Thoracic aorta (tissue), 2 donors: ENCODE results near the gene CNTLN. TPM values are rescaled to one million over a fixed set of nuclear protein-coding genes. Genes with fewer than 3 reads are reported as not detected.
"Not testable (repeated sequence)": the region's sequence is repeated elsewhere in the genome, so short reads cannot be mapped to it uniquely, and the experiment has no call there.

Experiments
- ATAC-seq: fragments of 150-250 bp; one replicate; pipeline ENCODE4 v1.8.0; 2017; ENCODE audit warnings: low read depth; ENCODE audit not compliant: insufficient number of reproducible peaks, low FRiP score
- DNase-seq: peaks from one replicate; pipeline ENCODE4 v3.0.0-alpha.2; 2020; ENCODE audit warnings: low spot score
- H3K27ac ChIP-seq, 2 donors: fragments of 200-600 bp; sonication (generic); 1 replicate in 1 of 2; 2 replicates in 1 of 2; pipeline ENCODE4 v1.5.1; 2016; ENCODE audit warnings: mild to moderate bottlenecking in 2 of 2, moderate library complexity in 2 of 2
- H3K27me3 ChIP-seq: fragments of 200-600 bp; sonication (generic); replicated peaks from 2 replicates; pipeline ENCODE4 v1.6.0; 2016; ENCODE audit warnings: mild to moderate bottlenecking; ENCODE audit not compliant: insufficient read depth
- H3K36me3 ChIP-seq: fragments of 200-600 bp; sonication (generic); one replicate; pipeline ENCODE4 v1.5.1; 2016
- H3K4me1 ChIP-seq, 2 donors: fragments of 200-600 bp; sonication (generic); 1 replicate in 1 of 2; 2 replicates in 1 of 2; pipeline versions ENCODE4 v1.5.1 to v1.6.0; 2016; ENCODE audit warnings: low read depth in 2 of 2, mild to moderate bottlenecking in 1 of 2; ENCODE audit not compliant: control insufficient read depth in 1 of 2
- H3K4me3 ChIP-seq: fragments of 200-600 bp; sonication (generic); 2 replicates; pipeline ENCODE4 v1.5.1; 2016; ENCODE audit warnings: mild to moderate bottlenecking
- H3K9me3 ChIP-seq: fragments of 200-600 bp; sonication (generic); 2 replicates; pipeline ENCODE4 v1.5.1; 2016
- CTCF ChIP-seq: fragments of 200-600 bp; sonication (generic); IDR thresholded peaks from one replicate; pipeline ENCODE4 v1.5.1; 2019; ENCODE audit warnings: antibody characterized with exemption
- total RNA-seq, 2 donors: library from RNA; depleted of rRNA; stranded (reverse); fragments of >200 nt; gene quantifications; one replicate each; pipeline versions ENCODE4 v1.1.0 to v1.2.3, GENCODE V29; 2016

CNTLN gene
- total RNA-seq, 2 donors from 2014 or later = 11.4 to 16.4 TPM

- Histone ChIP-seq H3K27me3 (no peaks in the 10 kb centered on the region), H3K36me3 (no peaks in the 10 kb centered on the region), H3K9me3 (no peaks in the 10 kb centered on the region), H3K4me1 (no peaks in the 10 kb centered on the region), H3K4me3 (no peak overlapping the region), H3K27ac (no peak overlapping the region)
- DNase-seq (no peak), ATAC-seq (no peak)
- TF ChIP-seq CTCF = no peak
Observed at GRCh38 chr9:17389026-17389425, 254.2 kb downstream of the CNTLN start.

- Histone ChIP-seq H3K9me3 (no peaks in the 10 kb centered on the region), H3K4me3 (no peak overlapping the region), H3K27ac (no peak overlapping the region), H3K4me1 (no peaks in the 10 kb centered on the region), H3K27me3 (no peaks in the 10 kb centered on the region), H3K36me3 (peaks cover 5% of the 10 kb centered on the region)
- no peak for ATAC-seq
- TF ChIP-seq CTCF = no peak
- no peak for DNase-seq
Observed at GRCh38 chr9:17394881-17395510, 260.2 kb downstream of the CNTLN start.

- H3K27me3 ChIP-seq, H3K27ac ChIP-seq, H3K36me3 ChIP-seq, H3K4me1 ChIP-seq, ATAC-seq, H3K9me3 ChIP-seq, DNase-seq, H3K4me3 ChIP-seq: not testable (repeated sequence)
Observed at GRCh38 chr9:17397166-17397728, 262.4 kb downstream of the CNTLN start.

GRCh38 chr9:17398350-17398749 is 263.5 kb downstream of the CNTLN start:
- no peaks in the 10 kb centered on the region for H3K27me3 ChIP-seq
- no peak overlapping the region for H3K27ac ChIP-seq
- peaks cover 5% of the 10 kb centered on the region for H3K36me3 ChIP-seq
- no peak overlapping the region for H3K4me3 ChIP-seq
- ATAC-seq (no peak), DNase-seq (no peak)
- no peak for TF ChIP-seq CTCF
- H3K9me3 ChIP-seq = no peaks in the 10 kb centered on the region
- no peaks in the 10 kb centered on the region for H3K4me1 ChIP-seq

GRCh38 chr9:17401858-17402257 is 267.0 kb downstream of the CNTLN start:
- TF ChIP-seq CTCF = no peak
- no peaks in the 10 kb centered on the region for H3K9me3 ChIP-seq
- no peaks in the 10 kb centered on the region for H3K36me3 ChIP-seq
- no peak for DNase-seq
- no peak overlapping the region for H3K27ac ChIP-seq
- no peaks in the 10 kb centered on the region for H3K4me1 ChIP-seq
- no peak overlapping the region for H3K4me3 ChIP-seq
- no peak for ATAC-seq
- H3K27me3 ChIP-seq = no peaks in the 10 kb centered on the region

- TF ChIP-seq CTCF = no peak
- Histone ChIP-seq H3K27ac (no peak overlapping the region), H3K4me3 (no peak overlapping the region), H3K27me3 (no peaks in the 10 kb centered on the region), H3K4me1 (no peaks in the 10 kb centered on the region), H3K36me3 (no peaks in the 10 kb centered on the region), H3K9me3 (no peaks in the 10 kb centered on the region)
- no peak for ATAC-seq
- DNase-seq = no peak
Observed at GRCh38 chr9:17402309-17402708, 267.5 kb downstream of the CNTLN start.
